Measurements from ENCODE around the gene CPNE5.
"Not testable (repeated sequence)": the region's sequence is repeated elsewhere in the genome, so short reads cannot be mapped to it uniquely, and the experiment has no call there.

CPNE5 gene

GRCh38 chr6:36815962-36816735 is 23.1 kb downstream of the CPNE5 start:
- no peak for DNase-seq (ENCODE audit: low read depth)

DNA sequence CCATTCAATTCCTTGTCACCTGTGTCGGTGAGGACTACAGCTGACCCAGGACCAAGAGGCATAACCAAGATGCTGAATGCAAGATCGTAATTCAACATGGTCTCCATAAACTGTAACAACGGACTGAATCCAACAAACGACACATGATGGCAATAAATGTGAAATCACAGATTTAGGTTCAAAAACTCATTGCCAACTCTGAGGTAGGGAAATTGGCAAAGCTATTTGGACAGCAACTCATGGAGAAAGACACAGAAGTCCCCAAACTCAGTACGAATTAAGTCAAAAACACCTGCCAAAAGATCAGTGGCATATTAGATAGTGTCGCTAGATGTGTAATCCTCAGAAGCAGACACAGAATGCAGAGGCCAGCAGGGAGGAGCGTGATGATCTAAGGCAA is 25.0 kb downstream of the CPNE5 start:
- no peak for DNase-seq (ENCODE audit: low read depth)

- DNase-seq (ENCODE audit: low read depth) = no peak
Measured at GRCh38 chr6:36813526-36813925, 25.7 kb downstream of the CPNE5 start.

- DNase-seq (ENCODE audit: low read depth) = not testable (repeated sequence)
Measured at GRCh38 chr6:36813047-36813446, 26.2 kb downstream of the CPNE5 start.

DNA sequence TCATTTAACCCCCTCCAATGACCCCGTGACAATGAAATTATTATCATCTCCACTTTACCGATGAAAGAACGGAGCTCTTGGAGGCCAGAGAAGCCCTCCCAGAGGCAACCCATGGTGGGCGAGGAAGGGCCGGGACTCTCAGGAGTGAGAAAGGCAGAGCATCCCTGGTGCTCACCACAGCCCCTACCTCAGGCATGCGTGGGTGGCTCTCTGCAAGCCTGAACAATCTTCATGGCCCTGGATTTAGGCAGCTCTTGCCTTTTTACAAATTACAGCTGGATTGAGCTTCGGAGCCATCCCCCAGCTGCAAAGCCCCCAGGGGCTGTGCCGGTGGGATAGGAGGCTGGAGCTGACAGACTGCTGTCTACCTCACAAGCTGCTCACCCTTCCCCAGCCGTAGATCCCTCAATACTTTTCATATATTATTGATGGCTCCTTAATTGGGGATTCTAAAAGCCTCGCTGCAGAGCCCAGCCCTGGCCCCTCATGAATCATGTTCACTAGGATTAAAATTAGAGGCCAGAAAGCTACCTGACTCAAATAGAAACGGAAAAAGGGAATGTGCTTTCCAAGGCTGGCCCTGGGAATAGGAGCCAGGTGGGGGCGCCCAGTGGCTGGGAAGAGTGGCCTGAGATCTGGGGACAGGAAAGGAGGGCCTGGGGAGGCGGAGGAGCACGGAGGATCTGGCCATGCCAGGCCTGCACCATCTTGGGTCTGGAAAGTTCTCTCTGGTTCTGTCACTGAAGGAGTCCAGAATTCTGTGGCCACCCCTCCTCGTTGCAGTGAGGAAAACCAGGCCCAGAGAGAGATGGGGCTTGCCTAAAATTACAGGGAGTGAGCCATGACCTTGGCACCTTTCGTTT is 29.1 kb downstream of the CPNE5 start:
- no peak for DNase-seq (ENCODE audit: low read depth)

GRCh38 chr6:36809156-36809555 is 30.1 kb downstream of the CPNE5 start:
- DNase-seq (ENCODE audit: low read depth) = no peak

DNA sequence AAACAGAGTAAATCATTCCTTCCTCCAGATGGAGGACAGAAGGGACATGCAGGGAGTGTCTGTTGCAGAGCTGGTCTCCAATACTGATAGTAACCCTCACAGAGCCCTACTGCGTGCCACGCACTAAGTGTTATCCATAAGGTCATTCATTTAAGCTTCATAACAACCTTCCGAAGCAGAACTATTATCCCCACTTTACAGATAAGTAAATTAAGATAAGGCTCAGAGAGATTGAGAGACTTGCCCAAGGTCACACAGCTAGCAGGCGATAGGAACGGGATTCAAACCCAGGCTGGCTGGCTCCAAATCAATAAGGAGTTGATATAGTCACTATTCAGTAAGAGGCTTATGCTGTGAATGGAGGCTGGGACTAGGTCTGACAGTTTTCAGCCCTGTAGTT is 30.6 kb downstream of the CPNE5 start:
- DNase-seq (ENCODE audit: low read depth) = no peak

DNA sequence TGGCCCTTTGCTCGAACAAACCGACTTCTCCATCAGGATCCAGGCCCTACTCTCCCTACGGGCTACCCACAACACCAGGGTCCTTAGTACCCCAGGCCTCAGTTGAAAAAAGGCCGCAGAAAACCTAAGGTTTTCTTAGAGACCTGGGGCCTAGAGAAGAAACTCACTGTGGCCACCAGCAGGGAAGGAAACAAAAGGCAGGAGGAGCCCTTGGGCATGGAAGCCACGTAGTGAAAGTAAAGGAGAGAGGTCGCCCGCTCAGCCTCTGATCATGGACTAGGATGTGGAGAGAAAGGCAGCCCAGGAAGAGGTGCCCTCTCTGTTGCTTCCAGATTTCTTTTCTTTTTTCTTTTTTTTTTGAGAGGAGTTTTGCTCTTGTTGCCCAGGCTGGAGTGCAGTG is 31.5 kb downstream of the CPNE5 start:
- no peak for DNase-seq (ENCODE audit: low read depth)

GRCh38 chr6:36807143-36807542 is 32.1 kb downstream of the CPNE5 start:
- no peak for DNase-seq (ENCODE audit: low read depth)

DNA sequence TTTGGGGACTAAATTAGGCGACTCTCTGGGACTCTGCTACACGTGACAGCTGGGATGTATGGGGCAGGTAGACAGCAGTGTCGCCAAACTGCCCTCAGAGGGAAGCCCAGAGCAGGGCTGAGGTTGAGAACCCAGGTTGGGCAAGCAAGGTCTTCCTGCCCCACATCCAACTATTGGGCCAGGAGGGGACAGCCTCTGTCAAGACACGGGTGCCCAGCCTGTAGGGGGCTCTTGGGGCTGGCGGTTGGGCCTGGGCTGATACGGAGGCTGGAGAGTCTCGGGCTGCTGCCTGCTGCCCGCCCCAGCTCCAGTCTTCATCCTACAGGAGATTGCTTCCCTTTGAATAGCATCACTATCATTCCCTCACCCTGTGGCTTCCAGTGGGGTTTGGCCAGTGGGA is 33.3 kb downstream of the CPNE5 start:
- DNase-seq (ENCODE audit: low read depth) = no peak

DNA sequence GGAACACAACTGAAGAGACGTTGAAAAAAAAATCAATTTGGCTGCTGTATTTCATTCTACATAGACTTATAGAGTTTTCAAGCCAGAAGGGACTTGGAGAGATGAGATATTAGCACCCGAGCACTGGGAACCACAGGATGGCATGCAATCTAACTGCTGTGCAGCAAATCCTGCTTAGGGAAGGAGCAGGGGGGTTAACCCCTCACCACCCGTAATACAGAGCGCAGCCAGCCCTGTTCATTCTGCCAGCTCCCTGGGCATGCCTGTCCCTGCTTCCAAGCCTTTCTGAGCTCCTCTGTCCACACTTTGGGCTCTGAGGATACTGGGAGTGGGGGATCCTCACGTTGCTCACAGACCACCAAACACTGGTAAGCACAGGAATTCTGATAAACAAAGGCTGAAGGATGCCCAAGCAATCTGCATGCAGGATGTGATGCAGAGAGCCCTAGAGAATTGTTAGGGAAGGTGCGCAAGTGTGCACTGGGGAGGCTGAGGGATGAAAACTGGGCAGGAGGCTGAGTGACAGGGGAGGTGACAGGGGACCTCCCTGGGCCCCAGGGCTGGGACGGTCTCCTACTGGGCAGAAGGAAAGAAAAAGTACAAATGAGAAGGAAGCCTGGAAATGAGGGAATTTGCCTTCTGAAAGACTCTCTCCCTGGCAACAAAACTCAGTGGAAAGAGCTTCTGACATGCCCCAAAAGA is 34.0 kb downstream of the CPNE5 start:
- no peak for DNase-seq (ENCODE audit: low read depth)

DNA sequence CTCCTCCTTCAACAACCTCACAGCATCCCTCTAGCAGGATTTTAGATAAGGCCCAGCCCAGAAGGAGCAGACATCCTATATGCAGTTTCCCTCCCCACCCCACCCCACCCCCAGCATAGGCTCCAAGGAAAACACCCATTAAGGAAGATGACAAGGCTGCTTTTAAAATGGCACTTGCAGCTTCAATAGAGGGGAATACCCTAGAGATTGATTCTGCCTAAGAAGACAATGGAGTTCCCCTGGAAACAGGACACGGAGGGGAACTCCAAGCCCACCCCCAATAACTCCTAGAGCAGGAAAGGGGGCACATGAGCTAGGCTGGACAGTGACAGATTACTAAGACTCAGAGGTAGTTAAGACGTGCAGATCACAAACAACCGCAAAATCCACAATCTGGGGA is 34.7 kb downstream of the CPNE5 start:
- DNase-seq (ENCODE audit: low read depth) = no peak

- no peak for DNase-seq (ENCODE audit: low read depth)
Measured at GRCh38 chr6:36803908-36804307, 35.3 kb downstream of the CPNE5 start.

- DNase-seq (ENCODE audit: low read depth) = no peak
Measured at GRCh38 chr6:36803482-36803881, 35.8 kb downstream of the CPNE5 start.

DNA sequence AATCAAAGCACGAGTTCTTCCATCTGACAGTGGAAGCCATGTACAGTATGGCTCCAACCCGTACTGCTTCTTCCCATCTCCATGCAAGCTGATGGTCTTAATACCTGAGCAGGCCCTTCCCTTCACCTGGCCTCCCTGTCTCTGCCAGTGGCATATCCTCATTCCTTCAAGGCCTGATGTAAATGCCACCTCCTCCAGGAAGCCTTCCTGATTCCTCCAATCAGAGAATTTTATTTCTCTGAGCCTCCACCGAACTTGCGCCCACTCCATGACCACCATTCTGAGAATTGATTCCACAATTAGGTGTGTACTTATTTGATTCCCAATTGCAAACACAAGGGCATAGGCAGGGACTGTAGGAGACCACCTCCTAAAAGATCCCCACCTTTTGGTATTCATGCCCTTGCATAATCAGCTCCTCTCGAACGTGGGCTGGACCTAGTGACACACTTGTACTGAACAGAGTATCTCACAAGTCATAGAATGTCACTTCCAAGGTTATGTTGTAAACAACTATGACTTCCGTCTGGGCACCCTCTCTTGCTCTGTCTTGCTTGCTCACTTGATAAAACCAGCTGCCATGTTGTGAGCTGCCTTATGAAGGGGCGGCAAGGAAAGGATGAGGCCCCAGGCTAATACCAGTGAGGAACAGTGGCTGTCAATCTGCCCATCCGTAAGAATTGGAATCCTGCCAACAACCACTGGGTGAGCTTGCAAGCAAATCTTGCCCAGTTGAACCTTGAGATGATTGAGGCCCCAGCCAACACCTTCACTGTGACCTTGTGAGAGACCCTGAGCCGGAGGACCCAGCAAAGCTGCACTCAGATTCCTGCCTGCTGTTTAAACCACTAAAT is 38.8 kb downstream of the CPNE5 start:
- no peak for DNase-seq (ENCODE audit: low read depth)

- DNase-seq (ENCODE audit: low read depth) = no peak
Measured at GRCh38 chr6:36798852-36799251, 40.4 kb downstream of the CPNE5 start.

- no peak for DNase-seq (ENCODE audit: low read depth)
Measured at GRCh38 chr6:36797653-36798052, 41.6 kb downstream of the CPNE5 start.

DNA sequence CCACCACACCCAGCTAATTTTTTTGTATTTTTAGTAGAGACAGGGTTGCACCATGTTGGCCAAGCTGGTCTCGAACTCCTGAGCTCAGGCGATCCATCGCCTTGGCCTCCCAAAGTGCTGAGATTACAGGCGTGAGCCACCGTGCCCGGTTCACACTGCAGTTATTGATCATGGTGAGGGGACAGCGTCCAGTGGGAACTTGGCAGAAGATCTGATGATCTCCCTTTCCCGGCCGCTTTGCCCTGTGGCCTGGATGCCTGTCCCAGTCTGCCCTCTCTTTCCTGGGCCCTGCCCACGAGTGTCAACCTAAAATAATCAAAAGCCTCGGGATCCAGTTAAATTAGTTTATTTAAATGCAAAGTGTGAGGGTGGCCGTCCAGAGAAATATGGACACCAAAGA is 42.2 kb downstream of the CPNE5 start:
- no peak for DNase-seq (ENCODE audit: low read depth)

GRCh38 chr6:36794713-36795065 is 44.6 kb downstream of the CPNE5 start:
- no peak for DNase-seq (ENCODE audit: low read depth)

DNA sequence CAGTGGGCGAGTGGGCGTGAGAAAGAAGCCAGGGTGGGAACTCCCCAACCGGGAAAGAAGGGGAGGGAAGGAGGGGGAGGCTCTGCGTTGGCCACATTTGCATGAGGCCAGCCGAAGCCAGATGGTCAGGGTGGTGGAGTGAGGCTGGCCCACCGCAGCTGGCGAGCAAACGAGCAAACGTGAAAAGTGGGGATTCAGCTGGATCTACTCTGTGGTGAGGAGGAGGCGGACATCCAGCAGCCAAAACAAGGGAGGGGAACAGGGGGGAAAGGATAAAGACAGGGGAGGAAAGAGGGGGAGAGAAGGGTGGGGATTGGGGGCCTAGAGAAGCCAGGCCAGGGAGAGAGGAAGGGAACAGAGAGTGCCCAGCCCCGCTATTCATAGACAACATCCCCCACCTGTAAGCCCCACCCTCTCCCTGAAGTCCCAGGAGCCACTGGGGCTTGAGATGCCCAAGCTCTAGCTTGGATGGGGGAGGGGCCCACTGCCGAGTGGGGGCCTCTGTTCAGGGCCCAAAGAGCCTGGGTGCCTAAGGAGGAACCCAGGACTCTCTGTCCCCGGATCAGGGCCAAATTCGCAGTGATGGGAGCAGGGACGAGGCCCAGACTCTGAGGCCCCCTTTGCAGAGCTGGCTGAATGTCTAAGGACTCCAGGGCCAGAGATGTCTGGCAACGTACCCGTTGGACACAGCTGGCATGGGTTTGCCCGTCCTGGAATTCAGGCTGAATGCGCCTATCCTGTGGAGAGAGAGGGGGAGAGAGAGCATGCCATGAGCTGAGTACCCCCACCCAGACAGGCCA is 45.1 kb downstream of the CPNE5 start:
- no peak for DNase-seq (ENCODE audit: low read depth)

DNA sequence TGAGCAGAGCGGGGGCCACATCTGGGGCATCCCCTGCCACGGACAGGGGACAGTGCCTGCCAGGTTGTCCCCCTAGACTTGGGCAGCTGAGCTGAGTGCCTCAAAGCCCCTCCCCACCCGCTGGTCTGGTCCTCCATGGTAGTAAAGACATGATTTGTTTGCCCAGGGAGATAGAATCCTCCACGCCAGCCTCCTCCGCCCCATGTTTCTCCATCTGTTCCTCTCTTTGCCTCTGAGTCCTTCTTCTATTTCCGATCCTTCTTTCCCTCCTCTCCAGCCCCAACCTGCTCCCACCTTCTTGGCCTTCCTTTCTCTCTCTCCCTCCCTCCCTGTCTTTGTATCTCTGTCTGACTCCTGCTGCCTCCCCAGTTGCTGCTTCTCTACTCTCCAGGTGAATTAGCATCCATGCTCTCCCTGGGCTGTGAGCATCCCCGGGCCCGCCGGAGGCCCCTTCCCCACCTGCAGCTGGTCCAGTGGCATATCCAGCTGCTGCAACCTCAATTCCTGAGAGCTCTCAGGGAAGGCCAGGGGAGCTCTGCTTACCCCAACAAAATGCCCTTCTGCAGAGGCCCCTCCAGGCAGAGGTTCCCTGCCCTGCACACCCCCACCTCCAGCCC is 45.8 kb downstream of the CPNE5 start:
- no peak for DNase-seq (ENCODE audit: low read depth)

Measured in stromal cell of bone marrow (primary cell).